Heart left ventricle (tissue), 16 donors: Measurements from ENCODE around the gene MAPKAPK3. TPM values are rescaled to one million over a fixed set of nuclear protein-coding genes. Genes with fewer than 3 reads are reported as not detected.

Experiments used
- ATAC-seq, 4 donors: fragments of 200-7000 bp; cut with Tn5 transposase; one replicate each; pipeline ENCODE4 v1.9.1; 2020 to 2022; ENCODE audit warnings: moderate library complexity in 4 of 4, mild to moderate bottlenecking in 3 of 4, moderate number of reproducible peaks in 1 of 4
- DNase-seq, 5 donors: peaks; one replicate each; pipeline ENCODE4 v3.0.0-alpha.2; 2020
- H3K27ac ChIP-seq, 12 donors: fragments of 200-600 bp; sonication (generic) in 4 of 12; one replicate each; pipeline versions ENCODE4 v1.5.0 to v1.8.0; 2016 to 2022; ENCODE audit warnings: mild to moderate bottlenecking in 2 of 12
- H3K27me3 ChIP-seq, 9 donors: fragments of 200-600 bp; sonication (generic) in 2 of 9; one replicate each; pipeline versions ENCODE4 v1.5.1 to v1.8.0; 2016 to 2022; ENCODE audit warnings: mild to moderate bottlenecking in 3 of 9
- H3K36me3 ChIP-seq, 9 donors: fragments of 200-600 bp; sonication (generic) in 2 of 9; one replicate each; pipeline versions ENCODE4 v1.5.0 to v1.8.0; 2018 to 2022; ENCODE audit warnings: mild to moderate bottlenecking in 2 of 9
- H3K4me1 ChIP-seq, 12 donors: fragments of 200-600 bp; sonication (generic) in 4 of 12; one replicate each; pipeline versions ENCODE4 v1.5.0 to v1.8.0; 2016 to 2022; ENCODE audit warnings: mild to moderate bottlenecking in 3 of 12
- H3K4me3 ChIP-seq, 12 donors: fragments of 200-600 bp; sonication (generic) in 4 of 12; one replicate each; pipeline versions ENCODE4 v1.5.0 to v1.8.0; 2017 to 2022; ENCODE audit warnings: mild to moderate bottlenecking in 9 of 12, moderate library complexity in 4 of 12
- H3K9me3 ChIP-seq, 12 donors: fragments of 200-600 bp; sonication (generic) in 4 of 12; one replicate each; pipeline versions ENCODE4 v1.5.0 to v1.8.0; 2016 to 2022; ENCODE audit warnings: mild to moderate bottlenecking in 1 of 12
- POLR2A ChIP-seq, 2 donors: fragments of 450-650 bp; IDR thresholded peaks; one replicate each; pipeline ENCODE4 v1.6.1; 2017; ENCODE audit warnings: antibody characterized with exemption in 2 of 2, mild to moderate bottlenecking in 2 of 2, moderate library complexity in 2 of 2
- WGBS, 4 donors: extraction: QIAGEN DNeasy Blood & Tissue Kit in 2 of 4; methylation state at CpG; one replicate each; pipeline versions ENCODE4 v1.1.5 to v1.1.7; 2013 to 2018; 5-methylcytosine and 5-hydroxymethylcytosine counted together
- intact Hi-C, 10 donors: fragments of 100-400 bp; cut with DNase I; formaldehyde crosslinking; loops; one replicate each; pipeline versions ENCODE4 v1.11.1 to v1.14.2; 2022
- microRNA-seq, 4 donors: library from miRNA; unstranded; fragments of <30 nt; microRNA quantifications; one replicate each; pipeline versions ENCODE4 to v1.2.0, GENCODE V29; 2017 to 2020
- polyA plus RNA-seq, 2 donors: library from polyadenylated mRNA; stranded (reverse); fragments of 200-250 nt; gene quantifications; one replicate each; pipeline ENCODE4 v1.2.3, GENCODE V29; 2013
- total RNA-seq, 9 donors: library from RNA; depleted of rRNA in 2 of 9; stranded (reverse); fragments of >200 nt in 2 of 9; fragmentation: NEBNext Ultra II Directional in 3 of 9; extraction: Animal tissue kit (Norgen Biotek cat#: 25700) in 3 of 9; gene quantifications; one replicate each; pipeline versions ENCODE4 v1.1.0 to v1.2.4, GENCODE V29; 2016 to 2023
- TF ChIP-seq, protein P1 (sequence below), 12 donors: fragments of 200-600 bp; sonication (generic) in 4 of 12; IDR thresholded peaks; one replicate each; pipeline versions ENCODE4 v1.5.0 to v1.8.0; 2018 to 2022; ENCODE audit warnings: antibody characterized with exemption in 12 of 12, mild to moderate bottlenecking in 5 of 12
- donor health status: ischemic (EF 13 %, LVEDD 7.1; RV severe dilation, severe dysfunction).
- donor health status: healthy with polysubstance abuse.
- donor health status: DM: no; HTN: yes; CAD: no.
- donor health status: DM: no; HTN: no; CAD: no.
- donor health status: ischemic (EF 25% LVEDD 6.9; RV normal size, moderate dysfunction).
- donor health status: ischemic (EF 25% LVEDD 5.7; RV mildly dilated, moderate dysfunction).
- donor health status: healthy.
- donor health status: DM: yes; HTN: yes; CAD: no.
- donor health status: ischemic (EF 35%, LVEDD 5.7; RV mildly dilated, moderate dysfunction).
- donor health status: nonischemic (EF 11% LVEDD 7.7; RV severe dilation, severe dysfunction).
- donor health status: DM: yes; HTN: yes; CAD: no.
- donor health status: PGD.
- donor health status: ischemic (EF 29% LVEDD 5.4; RV normal size, mild dysfunction).
- donor health status: nonischemic (EF 23%, LVEDD 6.1; RV moderate dilation, normal function).

MAPKAPK3 gene
- total and polyA plus RNA-seq, 11 donors, result 226 to 398 (median 287) TPM

DNA sequence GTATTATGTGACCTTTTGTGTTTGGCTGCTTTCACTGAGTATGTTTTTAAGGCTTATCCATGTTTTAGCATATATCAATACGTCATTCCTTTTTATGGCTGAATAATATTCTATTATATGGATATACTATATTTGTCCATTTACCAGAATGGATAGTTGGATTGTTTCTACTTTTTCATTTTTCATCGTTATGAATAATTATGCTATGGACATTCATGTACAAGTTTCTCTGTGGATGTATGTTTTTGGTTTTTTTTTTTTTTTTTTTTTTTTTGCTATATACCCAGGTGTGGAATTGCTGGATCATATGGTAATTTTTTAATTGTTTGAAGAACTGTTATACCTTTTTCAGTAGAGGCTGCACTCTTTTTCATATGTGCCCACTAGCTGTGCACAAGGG, 81.3 kb downstream of the MAPKAPK3 start:
- Histone ChIP-seq H3K4me1 (no peaks in the 10 kb centered on the region), H3K4me3 (no peak overlapping the region), H3K27me3 (no peaks in the 10 kb centered on the region), H3K9me3 (peaks cover 0 to 25% (median 0%) of the 10 kb centered on the region in 12 donors), H3K36me3 (no peaks in the 10 kb centered on the region), H3K27ac (no peak overlapping the region)
- ATAC-seq (no peak), DNase-seq (no peak)
- 93 to 96% (median 95%) methylated on average over 2 of the region's 2 CpGs for WGBS, 4 donors
- TF ChIP-seq, protein P1, sequence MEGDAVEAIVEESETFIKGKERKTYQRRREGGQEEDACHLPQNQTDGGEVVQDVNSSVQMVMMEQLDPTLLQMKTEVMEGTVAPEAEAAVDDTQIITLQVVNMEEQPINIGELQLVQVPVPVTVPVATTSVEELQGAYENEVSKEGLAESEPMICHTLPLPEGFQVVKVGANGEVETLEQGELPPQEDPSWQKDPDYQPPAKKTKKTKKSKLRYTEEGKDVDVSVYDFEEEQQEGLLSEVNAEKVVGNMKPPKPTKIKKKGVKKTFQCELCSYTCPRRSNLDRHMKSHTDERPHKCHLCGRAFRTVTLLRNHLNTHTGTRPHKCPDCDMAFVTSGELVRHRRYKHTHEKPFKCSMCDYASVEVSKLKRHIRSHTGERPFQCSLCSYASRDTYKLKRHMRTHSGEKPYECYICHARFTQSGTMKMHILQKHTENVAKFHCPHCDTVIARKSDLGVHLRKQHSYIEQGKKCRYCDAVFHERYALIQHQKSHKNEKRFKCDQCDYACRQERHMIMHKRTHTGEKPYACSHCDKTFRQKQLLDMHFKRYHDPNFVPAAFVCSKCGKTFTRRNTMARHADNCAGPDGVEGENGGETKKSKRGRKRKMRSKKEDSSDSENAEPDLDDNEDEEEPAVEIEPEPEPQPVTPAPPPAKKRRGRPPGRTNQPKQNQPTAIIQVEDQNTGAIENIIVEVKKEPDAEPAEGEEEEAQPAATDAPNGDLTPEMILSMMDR (IDR thresholded peaks at IDR 0.05), result no peak
- TF ChIP-seq POLR2A (IDR thresholded peaks at IDR 0.05), result no peak
- intact Hi-C loops, result no loop called here

Small RNAs within 50 kb of the gene (microRNA-seq; reads per million reads assigned to microRNA genes)
- gene MIR4787, result 4.8 to 31.4 (median 16.4) reads per million in 4 donors

Other genes with a start within 250 kb of the MAPKAPK3 start
- 1 to 10 TPM in 8 of 9 donors, under 1 TPM in 1; 0.95 to 3.6 (median 2.7) TPM for gene CACNA2D2, start 113.5 kb upstream of the MAPKAPK3 start, total RNA-seq
- gene CACNA2D2, start 113.5 kb upstream of the MAPKAPK3 start, polyA plus RNA-seq, result 1 to 10 TPM in 1 of 2 donors, under 1 TPM in 1; 0.49 to 1.5 TPM
- gene C3orf18, start 49.4 kb upstream of the MAPKAPK3 start, total RNA-seq, result 10 to 100 TPM; 25.4 to 56.8 (median 40.0) TPM
- 10 to 100 TPM; 28.7 to 28.9 TPM for gene C3orf18, start 49.4 kb upstream of the MAPKAPK3 start, polyA plus RNA-seq
- 10 to 100 TPM in 7 of 9 donors, 1 to 10 TPM in 2; 7.8 to 19.7 (median 13.8) TPM for gene HEMK1, start 47.6 kb upstream of the MAPKAPK3 start, total RNA-seq
- 10 to 100 TPM; 10.9 to 16.7 TPM for gene HEMK1, start 47.6 kb upstream of the MAPKAPK3 start, polyA plus RNA-seq
- 10 to 100 TPM; 10.1 to 57.0 (median 20.3) TPM for gene CISH, start 5.4 kb upstream of the MAPKAPK3 start, total RNA-seq
- 10 to 100 TPM in 1 of 2 donors, 1 to 10 TPM in 1; 6.9 to 30.1 TPM for gene CISH, start 5.4 kb upstream of the MAPKAPK3 start, polyA plus RNA-seq
- gene DOCK3, start 57.8 kb downstream of the MAPKAPK3 start, total RNA-seq, result 1 to 10 TPM; 2.9 to 6.7 (median 4.8) TPM
- 1 to 10 TPM; 2.0 to 2.1 TPM for gene DOCK3, start 57.8 kb downstream of the MAPKAPK3 start, polyA plus RNA-seq